Activated CD4-positive, alpha-beta T cell treated with anti-CD3 and anti-CD28 coated beads for 1 hour (primary cell): Measurements from ENCODE around the gene PRRC2B.
"Not testable (repeated sequence)": the region's sequence is repeated elsewhere in the genome, so short reads cannot be mapped to it uniquely, and the experiment has no call there.

Experiments used
- DNase-seq: peaks from one replicate; pipeline ENCODE4 v3.0.0-alpha.2; 2020

Gene PRRC2B

DNA sequence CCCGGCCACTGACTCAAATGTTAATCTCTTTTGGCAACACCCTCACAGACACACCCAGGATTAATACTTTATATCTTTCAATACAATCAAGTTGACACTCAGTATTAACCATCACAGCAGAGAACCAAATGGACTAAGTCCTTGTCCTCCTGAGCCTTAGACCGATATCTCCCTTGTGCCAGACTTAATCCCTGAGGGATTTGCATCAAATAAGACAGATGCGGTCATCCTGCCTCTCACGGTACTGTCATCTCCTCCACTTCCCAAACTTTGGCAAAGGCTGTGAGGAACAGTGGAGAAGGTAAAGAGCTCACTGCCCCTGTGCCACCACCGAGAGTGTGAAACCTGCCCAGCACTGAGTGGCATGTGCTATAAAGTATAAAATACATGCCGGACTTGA, 6.5 kb upstream of the PRRC2B start:
- DNase-seq: no peak

DNA sequence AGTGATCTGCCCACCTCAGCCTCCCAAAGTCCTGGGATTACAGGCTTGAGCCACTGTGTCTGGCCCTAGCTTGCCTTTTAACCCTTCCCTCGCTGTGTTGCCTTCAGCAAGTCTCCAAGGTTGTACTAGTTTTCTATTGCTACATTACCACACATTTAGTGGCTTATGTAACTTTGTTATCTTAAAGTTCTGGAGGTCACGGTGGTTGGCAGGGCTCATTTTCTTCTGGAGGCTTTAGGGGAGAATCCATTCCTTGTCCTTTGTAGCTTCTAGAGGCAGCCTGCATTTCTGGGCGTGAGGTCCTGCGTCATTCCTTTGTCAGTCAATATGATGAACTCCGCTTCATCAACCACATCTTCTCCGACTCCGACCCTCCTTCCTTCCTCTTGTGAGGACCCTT, 2.9 kb upstream of the PRRC2B start:
- DNase-seq: no peak

DNA sequence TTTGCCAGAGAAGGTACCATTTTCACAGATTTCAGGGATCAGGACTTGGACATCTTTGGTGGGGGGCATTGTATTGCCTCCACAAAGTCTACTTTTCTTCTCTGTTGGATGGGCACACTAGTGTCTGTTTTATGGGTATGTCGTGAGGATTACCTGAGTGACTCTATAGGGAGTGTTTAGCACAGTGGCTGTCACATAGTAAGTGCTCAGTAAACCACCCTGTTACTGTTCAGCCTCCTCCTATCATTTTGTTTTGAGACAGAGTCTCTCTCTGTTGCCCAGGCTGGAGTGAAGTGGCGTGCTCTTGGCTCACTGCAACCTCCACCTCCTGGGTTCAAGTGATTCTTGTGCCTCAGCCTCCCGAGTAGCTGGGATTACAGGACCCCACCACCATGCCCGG, 2.4 kb upstream of the PRRC2B start:
- DNase-seq: no peak

DNA sequence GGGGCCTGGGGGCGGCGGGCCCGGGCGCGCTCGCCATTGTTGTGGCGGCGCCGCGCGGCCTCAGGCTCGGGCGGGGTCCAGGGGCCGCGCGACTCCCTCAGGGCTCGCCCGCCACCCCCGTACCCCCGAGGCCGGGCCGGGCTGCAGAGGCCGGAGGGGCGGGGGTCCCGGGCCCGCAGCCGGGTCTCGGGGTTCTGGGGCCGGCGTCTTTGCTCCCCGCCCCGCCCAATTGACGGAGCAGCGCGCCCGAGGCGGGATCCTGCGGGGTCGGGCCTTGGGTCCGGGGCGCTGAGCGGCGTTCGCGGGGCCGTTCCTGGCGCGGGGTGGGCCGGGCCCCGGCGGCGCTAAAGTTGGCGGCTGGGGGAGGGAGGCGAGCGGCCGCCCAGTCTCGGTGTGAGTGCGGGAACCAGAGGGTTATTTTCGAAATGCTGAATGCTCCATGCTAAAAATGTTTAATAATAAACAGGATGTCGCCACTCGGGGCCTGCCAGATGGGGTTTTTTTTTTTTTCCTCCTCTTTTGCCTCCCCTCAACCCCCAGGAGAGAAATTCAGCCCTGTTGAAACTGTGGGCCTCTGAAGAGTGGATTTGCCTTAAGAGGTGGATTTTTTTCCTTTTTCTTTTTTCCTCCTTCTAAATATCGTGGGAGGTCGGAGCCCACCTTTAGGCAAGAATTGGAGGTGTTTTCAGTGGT, 724 bp downstream of the PRRC2B start:
- peak; percentile 28 for DNase-seq

DNA sequence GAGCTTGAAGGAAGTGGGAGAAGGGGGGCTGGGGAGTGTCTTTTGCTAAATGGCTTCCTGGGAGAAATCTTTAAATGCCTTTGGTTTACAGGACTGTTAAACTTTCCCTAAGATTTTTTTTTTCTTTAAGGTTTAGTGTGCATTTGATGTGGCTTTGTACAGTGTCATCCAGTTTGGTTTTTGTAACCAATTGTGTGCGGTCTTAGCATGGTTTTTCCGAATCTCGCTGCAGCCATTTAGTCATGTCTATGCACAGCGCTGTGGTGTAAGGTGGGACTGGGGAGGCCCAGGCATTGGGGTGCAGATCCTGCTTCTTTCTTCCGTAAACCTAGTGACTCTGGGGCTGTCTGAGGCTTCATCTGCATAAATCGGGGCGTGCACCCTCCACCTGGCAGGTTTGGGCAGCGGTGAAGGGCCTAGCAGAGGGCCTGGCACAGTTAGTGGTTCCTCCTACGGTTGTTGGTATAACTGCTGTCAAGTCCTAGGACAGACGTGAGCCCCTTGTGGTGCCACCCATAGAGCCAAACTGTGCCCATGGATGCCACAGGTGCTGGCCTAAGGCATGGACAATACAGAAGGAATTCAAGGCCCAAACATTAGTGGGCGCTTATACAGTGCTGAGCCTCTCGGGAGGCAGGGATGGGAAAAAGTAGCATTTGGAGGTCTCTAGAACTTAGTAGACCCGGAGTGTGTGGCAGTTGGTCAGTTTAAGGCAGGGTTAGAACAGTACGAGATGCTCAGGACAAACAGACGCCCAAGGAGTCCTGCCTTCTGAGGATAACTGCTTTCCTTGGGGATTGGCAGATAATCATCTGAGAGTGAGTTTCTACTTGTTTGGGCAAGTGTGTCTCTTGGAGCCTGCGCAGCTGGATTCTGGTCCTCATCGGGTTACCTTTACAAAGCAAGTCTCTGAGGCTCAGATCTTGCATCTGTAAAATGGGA, 1.5 kb downstream of the PRRC2B start:
- DNase-seq: peak; percentile 64

DNA sequence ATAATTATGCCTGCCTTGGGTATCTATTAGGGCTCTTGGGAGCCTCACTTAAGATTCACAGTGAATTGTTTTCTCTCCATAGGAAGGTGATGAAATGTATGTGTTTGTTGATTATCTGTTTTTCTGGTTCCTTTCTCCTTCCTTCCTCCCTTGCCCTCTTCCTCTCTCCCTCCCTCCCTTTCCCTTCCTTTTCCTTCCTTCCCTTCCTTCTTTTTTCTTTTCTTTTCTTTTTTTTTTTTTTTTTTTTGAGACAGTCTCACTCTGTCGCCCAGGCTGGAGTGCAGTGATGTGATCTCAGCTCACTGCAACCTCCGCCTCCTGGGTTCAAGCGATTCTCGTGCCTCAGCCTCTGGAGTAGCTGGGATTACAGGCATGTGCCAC, 2.2 kb downstream of the PRRC2B start:
- not testable (repeated sequence) for DNase-seq

DNA sequence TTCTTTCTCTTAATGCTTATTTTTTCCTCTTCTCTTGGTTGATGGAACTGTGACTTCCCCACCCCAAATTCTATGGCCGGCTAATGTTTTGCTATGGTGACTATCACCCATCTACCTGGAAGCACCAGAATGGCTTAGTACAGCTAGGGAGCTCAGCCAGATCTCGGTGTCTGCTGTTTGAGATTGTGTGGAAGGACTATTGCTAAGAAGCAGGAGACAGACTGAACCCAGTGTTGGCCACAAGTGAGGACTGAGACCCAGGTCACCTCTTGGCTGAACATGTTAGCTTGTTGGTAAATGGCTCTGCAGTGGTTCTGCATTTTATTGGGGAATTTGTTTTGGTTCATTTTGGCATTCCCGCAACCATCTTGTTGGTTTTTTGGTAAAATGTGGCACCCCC, 2.7 kb downstream of the PRRC2B start:
- DNase-seq: no peak

DNA sequence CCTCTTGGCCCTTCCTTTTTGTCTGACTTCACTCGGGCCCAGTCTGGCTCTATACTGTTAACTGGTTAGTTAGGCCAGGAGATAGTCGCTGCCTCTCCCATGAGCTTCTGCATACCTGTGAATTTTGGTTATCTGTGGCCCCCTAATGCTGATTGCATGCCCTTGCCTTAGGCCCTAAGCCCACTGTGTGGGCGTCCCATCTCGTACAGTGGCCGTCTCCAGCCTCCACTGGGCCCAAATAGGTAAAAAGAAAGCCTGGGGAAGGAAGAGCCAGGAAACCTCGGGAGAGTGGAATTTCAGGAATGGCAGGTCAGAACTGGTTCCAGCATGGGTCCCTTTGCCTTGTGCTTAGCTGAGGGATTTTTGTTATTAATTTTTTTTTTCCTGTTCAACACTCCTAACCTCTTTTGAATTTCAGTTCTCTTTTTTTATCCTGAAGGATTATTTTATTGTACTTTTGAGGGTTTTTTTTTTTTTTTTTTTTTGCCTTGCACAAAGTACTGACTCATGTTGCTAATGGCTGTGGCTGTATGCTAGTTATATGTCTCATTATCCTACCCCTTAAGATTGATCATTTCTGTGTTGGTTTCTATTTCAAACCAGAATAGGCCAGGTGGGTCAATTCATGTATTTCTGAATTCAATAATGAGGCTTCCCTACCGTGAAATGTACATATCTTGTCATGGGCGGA, 3.4 kb downstream of the PRRC2B start:
- no peak for DNase-seq

DNA sequence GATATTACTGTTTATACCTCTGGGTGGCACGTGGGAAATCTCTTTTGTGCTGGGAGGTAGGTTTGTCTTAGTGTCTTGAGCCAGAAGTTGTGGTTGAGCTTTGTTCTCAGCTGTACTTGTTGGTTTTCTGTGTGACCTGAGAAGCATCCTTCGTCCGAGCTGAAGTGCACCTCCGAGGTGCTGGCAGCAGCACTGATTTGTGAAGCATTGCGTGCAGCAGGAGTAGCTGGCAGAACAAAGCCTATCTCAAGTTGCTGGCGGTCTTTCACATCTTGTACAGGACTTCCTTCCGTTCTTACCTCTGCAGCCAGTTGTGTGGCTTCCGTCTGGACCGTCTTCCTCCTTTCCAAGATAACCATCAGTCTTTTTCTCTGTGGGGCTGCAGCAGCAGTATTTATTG, 4.3 kb downstream of the PRRC2B start:
- peak; percentile 40 for DNase-seq

DNA sequence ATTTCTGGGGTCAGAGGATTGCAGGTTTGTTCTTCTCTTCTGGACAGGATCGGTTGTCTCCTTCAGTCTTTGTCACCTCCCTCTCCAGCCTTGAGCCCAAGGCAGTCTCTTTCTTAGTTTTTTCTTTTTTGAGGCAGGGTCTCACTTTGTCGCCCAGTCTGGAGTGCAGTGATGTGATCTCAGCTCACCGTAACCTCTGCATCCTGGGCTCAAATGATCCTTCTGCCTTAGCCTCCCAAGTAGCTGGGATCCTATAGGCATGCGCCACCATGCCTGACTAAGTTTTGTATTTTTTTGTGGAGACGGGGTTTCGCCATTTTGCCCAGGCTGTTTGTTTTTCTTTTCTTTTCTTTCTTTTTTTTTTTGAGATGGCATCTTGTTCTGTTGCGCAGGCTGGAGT, 6.1 kb downstream of the PRRC2B start:
- no peak for DNase-seq

DNA sequence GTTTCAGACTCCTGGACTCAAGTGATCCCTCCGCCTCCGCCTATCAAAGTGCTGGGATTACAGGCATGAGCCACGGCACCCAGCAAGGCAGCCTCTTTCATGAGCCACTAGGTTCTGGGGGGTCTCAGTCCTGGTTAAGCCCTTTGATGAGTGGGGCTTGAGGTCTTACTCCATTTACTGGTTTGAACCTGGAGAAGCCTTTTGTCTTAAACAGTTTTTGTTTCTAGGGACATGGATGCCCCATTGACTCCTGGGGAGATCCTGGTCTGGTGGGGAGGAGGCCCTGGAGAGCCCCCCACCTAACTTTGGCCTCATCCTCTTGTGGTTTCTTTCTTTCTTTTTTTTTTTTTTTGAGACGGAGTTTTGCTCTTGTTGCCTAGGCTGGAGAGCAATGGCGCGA, 6.7 kb downstream of the PRRC2B start:
- DNase-seq: no peak

DNA sequence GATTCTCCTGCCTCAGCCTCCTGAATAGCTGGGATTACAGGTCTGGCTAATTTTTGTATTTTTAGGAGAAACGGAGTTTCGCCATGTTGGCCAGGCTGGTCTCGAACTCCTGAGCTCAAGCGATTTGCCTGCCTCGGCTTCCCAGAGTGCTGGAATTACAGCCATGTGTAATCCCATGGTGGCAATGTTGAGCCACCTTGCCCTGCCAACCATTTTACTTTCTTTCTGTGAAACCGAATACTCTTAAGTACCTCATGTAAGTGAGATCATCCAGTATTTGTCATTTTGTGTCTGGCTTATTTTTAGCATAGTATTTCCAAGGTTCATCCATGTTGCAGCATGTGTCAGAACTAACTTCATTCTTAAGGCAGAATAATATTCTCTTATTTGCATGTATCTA, 8.2 kb downstream of the PRRC2B start:
- DNase-seq: no peak

DNA sequence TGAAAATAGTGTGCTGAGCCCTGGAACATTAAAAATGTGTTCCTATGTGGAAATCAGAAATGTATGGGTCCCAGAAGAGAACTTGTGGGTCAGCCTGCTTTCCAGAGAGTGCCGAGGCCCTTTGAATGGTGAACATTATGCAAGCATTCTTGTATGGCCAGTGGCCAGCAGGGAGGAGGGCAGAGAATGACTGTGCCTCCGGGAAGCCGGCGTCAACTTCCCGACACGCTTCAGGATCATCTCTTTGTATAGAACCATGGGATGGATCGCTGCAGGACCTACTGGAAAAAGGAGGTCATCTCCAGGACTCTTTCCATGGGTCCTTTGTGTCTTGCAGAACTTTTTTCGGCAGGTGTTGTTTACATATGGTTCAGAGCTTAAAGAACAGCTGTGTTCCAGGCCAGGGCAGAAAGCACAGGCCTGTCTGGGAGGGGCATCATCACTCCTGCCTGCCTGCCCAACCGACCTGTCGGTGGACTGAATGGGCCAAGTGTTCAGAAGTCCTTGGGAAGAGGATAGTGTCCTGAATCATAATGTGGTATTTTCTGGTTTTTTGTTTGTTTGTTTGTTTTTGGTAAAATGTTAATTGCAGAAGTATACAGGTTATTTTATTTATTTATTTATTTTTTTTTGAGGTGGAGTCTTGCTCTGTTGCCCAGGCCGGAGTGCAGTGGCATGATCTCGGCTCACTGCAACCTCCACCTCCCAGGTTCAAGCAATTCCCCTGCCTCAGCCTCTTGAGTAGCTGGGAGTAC, 9.0 kb downstream of the PRRC2B start:
- no peak for DNase-seq

DNA sequence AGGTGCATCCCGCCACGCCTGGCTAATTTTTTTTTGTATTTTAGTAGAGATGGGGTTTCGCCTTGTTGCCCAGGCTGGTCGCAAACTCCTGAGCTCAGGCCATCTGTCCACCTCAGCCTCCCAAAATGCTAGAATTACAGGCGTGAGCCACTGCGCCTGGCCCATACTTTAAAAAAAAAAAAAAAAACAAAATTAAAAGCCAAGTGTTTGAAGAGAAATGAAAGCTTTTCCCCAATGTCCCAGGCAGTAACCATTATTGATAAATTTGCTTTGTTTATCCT, 9.5 kb downstream of the PRRC2B start:
- no peak for DNase-seq

DNA sequence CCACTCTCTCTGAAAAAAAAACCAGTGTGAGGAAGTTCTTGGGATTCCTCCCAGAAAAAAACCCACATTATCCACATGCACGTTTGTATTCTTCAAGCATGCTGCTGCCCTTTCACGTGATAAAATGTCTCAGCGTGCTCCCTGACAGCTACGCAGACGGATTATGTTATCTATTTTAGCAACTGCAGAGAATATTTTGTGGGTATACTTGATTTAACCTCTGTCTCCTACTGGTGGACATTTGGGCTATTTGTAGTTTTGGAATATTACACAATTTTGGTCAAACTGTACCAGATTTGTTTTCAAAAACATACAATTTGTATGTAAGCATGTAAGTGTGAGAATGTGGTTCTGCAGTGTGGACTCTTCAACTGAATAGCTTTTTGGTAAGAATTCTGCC, 10.7 kb downstream of the PRRC2B start:
- DNase-seq: no peak

DNA sequence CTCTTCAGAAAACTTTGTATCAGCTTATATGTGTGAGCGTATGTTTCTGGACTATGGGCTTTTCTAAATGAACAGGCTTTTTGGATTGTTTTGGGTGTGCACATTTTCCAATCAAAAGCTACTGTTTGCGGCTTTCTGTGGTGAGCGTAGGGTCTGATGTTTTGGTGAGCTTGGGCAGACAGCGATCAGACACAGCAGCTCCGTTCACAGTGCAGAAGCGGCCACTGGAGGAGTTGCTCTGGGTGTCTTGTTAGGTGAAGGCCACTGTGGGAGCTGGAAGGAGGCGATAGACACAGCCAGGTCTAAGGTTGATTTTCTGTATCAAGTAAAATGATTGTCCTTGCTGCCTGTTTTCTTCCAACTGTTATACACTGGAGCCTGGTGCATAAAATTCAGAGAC, 11.1 kb downstream of the PRRC2B start:
- no peak for DNase-seq

DNA sequence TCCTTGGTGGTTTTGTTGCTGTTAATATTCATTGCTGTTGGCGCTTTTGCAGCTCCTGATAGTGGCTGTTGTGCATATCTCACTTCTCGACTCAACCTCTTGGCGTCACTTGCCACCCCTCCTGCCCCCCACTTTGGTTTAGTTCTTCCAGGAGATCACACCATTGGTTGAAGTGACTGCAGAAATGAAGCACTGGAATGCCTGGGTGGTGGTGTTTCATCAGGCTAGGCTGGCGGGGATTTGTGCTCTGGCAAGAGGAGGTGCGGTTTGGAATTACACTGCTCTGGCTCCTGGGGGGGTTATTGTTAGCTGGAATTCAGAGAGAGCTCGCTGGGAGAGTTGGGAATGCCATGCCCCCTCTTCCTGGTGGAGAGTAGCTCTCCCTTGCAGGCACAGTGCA, 11.5 kb downstream of the PRRC2B start:
- DNase-seq: no peak

DNA sequence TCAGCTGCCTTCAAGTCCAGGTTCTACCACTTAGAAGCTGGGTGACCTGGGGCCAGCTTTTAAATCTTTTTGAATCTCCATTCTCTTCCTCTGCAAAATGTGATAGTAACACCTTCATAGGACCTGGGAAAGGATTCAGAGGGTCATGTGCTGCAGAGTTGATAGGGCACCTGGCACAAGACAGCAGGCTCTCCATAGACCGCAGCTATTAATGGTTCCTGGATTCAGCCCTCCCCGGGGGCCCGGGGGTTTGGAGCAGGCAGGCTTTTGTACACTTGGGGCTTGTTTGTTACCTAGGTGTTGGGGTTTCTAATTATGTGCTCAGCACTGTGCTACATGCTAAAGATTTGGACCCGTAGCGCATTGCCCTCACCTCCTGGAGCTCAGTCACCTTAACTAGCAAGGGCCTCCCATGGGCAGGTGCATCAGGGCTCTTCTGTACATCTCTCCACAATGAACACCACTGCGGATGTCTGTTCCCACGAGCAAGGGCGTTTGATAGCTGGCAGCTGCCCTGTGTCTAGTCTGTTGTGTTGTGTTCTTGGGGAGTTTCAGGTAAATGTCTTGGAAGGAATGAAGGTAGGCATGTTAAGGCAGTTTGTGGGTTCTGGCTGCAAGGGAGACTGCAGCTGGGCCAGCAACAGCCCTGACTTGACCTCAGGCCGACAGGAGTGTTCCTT, 12.1 kb downstream of the PRRC2B start:
- no peak for DNase-seq

DNA sequence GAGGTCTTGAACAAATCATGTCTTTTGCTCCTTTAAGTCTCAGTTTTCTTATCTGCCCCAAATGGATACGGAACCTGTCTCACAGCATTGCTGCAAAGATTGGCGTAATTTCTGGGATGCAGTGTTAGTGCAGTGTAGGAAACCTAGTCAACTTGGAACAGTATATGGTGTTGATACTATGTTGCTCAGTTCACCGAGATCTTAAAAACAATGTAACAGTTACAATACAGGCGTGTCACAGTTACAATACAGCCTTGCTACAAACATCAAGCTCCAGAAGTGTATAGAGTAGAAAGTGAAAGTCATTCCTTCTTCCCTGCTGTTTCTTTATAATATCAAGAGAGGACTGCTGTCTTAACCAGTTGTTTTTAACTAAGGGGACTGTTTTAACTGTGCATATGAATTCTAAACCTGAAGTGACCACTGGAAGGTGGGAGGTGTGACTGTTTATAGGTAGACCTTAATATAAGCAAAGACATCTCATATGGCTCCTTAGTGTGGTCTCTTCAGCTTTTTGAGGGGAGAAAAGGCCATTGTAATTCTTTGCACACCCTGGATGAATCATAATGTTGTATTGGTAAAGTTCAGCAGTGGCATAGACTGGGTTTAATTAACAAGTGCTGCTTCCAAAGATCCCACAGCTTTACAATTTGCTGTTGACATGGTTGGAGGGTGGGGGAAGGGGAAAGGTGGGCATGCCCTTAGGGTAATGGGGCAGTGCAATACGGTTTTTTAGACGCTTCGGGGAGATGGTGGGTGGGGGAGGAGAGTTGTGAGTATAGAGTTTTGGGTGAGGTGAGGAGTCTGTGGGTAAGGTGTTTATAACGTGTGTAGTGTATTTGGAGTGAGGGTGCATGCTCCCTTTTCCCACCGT, 12.9 kb downstream of the PRRC2B start:
- DNase-seq: no peak

DNA sequence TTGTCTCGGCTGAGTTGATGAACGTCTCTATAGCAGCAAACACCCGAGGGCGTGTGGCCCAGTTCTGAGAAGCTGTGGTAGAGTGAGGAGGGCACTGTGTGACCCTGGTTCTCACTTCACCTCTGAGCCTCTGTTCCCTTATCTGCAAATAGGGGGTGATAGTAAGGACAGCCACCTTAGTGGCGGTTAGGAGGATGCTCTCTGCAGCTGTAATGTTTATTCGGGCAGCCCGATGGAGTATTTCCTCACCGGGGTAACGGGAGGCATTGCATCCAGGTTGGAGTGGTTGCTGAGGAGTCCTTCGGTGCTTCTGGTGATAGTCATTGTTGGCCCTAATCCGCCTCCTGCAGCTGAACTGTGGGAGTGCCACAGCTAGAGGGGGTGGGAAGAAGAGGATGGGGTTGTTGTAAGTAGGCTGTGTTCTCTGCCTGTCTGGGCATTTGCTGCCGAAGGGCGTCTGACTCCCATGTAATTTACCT, 13.9 kb downstream of the PRRC2B start:
- DNase-seq: peak; percentile 25

DNA sequence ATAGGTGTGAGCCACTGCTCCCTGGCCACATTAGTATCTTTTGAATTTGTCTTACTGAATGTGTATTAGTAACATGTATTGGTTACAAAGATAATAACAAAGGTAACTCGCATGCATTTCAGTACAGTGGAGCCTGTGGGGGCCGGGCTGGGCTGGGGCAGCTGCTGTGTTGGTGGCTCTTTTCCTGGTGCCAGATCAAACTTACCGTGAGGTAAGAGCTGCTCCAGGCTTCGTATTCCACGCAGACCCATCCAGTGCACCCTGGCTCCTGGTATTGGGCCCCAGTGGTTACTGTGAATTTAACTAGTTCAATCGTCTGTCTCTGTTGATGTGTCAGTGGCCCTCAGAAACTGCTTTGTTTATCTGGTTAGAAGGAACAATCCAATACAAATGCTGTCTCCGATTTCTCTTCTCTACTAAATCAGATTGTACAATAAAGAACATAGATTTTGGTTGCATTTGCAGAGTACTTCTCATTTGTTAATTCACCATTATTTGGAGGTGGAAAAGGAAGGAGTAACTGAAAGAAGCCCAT, 15.6 kb downstream of the PRRC2B start:
- no peak for DNase-seq
